GM19351 (cell line): Measurements from ENCODE around the gene DERA.
"Not testable (repeated sequence)": the region's sequence is repeated elsewhere in the genome, so short reads cannot be mapped to it uniquely, and the experiment has no call there.

Source experiments
- ATAC-seq: cut with Tn5 transposase; IDR thresholded peaks from one replicate; pipeline ENCODE4 v1.9.1; 2021; ENCODE audit warnings: mild to moderate bottlenecking, moderate library complexity; ENCODE audit not compliant: unreplicated experiment

DERA gene

GRCh38 chr12:15910864-15911721, at the start of gene DERA:
Gene DERA, plus strand, starts transcription at chr12:15911332. Its CDS starts 52 bp downstream, at chr12:15911384.
- ATAC-seq: peak; percentile 87

DNA sequence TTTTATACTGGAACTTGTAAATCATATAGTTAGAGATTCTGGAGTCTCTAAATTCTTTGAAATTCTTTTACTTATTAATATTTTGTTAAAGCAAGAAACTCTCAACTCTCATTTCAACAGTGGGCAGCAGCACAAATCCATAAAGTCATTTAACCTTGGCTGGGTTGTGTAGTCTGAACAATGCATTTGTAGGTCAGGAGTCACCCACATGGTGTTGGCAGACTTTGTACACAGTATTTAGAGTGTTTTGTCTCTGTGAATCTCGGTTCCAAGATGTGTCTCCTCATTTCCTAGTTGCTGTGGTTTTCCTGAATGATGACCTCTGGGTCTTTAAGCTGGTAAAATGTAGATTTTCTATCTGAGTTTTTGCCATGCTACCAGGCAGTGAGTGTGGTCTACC, 49.7 kb upstream of the DERA start:
- no peak for ATAC-seq

GRCh38 chr12:15862840-15863239, 48.3 kb upstream of the DERA start:
- no peak for ATAC-seq

DNA sequence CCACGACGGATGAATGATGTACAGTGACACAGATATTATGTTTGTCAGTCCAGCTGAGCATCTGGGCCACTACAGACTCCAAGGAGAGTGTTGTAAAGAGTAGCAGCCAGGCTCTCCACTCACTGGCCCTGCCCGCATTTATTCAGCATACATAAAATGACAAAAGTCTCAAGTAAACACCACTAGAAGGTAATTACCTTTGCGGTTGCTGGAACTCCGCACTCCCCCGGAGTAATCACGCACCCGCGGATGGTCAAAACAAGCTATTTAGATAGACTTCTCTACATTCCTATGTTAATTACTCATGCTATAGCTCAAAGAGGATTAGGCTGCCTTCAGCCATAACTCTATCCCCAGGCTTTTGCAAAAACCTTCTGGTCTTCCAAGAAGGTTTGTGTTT, 47.8 kb upstream of the DERA start:
- ATAC-seq: no peak

DNA sequence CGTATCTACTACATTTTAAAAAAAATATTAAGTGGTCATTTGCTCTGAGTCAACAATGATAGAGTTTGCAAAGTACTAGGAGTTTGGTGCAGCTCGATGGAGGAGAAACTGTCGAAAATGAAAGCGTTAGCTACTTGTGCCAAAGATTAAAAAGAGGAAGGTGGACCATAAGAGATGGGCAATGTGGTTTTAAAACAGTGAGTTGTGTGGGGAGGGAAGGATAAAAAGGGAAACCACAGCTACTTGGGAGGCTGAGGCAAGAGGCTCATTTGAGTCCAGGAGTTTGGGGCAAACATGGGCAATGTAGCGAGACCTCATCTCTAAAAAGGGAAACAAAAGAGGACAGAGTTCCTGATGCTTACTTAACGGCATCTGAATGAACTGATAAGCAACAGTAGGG, 47.1 kb upstream of the DERA start:
- ATAC-seq: peak; percentile 94

GRCh38 chr12:15868186-15868585, 42.9 kb upstream of the DERA start:
- no peak for ATAC-seq

GRCh38 chr12:15873556-15873955, 37.6 kb upstream of the DERA start:
- ATAC-seq: no peak

- ATAC-seq: not testable (repeated sequence)
Measured at GRCh38 chr12:15874556-15875145, 36.5 kb upstream of the DERA start.

DNA sequence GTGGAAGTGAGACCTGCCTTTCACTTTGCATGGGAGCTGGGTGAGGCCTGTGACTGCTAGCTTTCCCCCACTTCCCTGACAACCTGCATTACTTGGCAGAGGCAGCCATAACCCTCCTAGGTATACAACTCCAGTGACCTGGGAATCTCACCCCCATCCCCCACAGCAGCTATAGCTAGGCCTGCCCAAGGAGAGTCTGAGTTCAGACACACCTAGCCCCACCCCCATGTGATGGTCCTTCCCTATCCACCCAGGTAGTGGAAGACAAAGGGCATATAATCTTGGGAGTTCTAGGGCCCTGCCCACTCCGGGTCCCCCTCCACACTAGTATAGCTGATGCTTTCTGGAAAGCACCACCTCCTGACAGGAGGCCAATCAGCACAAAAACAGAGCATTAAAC, 35.3 kb upstream of the DERA start:
- no peak for ATAC-seq

GRCh38 chr12:15879413-15879812, 31.7 kb upstream of the DERA start:
- no peak for ATAC-seq

DNA sequence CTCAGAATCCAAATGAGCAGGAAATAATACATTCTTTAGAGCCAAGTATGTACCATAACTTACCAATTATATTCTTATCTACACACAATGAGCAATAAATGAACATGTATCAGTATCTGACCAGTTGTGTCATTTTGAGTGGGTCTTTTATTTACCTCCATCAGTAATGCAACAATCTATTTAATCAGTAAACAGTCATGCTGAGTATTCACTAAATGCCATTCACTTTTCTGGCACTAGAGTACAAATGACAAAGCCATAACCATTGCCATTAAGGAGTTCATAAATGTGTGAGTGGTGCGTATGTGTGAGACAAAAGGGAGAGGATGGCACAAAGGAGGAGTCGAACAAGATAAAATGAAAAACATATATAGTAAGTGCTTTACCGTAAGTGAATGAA, 30.4 kb upstream of the DERA start:
- ATAC-seq: no peak

DNA sequence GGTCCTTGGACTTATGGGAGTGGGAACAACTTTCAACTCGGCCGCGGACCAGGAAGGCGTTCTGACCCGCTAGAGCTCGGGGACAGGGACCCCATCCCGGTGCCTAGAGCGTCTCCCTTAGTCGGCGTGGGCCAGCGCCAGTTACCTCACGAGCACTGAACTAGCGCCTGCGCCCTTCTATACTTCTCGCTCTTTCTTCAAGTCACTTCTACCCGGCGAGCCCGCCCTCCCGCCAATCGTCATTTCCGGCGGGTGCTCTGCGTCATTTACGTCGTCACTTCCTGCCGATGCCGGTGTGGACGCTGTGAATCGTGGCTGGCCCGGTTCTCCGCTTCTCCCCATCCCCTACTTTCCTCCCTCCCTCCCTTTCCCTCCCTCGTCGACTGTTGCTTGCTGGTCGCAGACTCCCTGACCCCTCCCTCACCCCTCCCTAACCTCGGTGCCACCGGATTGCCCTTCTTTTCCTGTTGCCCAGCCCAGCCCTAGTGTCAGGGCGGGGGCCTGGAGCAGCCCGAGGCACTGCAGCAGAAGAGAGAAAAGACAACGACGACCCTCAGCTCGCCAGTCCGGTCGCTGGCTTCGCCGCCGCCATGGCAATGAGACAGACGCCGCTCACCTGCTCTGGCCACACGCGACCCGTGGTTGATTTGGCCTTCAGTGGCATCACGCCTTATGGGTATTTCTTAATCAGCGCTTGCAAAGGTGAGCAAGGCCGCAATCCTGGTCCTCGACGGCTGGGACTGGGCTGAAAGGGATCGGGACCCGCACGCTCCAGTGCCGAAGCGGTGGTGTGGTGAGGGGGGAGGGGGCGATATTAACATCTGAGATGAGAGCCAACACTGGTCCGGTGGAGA, 28.8 kb upstream of the DERA start, which contains the start of gene STRAP:
STRAP (plus strand) TSS at position 270 of the 854 bp plus-strand sequence; CDS start at position 591, 321 bp downstream.
- ATAC-seq: peak; percentile 92

DNA sequence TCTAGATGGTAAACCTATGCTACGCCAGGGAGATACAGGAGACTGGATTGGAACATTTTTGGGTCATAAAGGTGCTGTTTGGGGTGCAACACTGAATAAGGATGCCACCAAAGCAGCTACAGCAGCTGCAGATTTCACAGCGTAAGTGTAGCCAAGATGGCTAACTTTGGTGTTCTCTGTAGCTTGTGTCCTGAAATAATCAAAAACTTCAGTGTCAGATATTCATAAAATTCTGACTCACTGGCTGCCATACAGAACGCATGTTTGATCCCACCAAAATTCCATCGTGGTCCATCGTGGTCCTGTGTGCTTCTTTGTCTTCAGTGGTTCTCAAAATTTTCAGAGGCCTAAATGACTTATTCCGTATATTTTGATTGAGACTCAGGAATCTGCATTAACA, 27.6 kb upstream of the DERA start:
- no peak for ATAC-seq

DNA sequence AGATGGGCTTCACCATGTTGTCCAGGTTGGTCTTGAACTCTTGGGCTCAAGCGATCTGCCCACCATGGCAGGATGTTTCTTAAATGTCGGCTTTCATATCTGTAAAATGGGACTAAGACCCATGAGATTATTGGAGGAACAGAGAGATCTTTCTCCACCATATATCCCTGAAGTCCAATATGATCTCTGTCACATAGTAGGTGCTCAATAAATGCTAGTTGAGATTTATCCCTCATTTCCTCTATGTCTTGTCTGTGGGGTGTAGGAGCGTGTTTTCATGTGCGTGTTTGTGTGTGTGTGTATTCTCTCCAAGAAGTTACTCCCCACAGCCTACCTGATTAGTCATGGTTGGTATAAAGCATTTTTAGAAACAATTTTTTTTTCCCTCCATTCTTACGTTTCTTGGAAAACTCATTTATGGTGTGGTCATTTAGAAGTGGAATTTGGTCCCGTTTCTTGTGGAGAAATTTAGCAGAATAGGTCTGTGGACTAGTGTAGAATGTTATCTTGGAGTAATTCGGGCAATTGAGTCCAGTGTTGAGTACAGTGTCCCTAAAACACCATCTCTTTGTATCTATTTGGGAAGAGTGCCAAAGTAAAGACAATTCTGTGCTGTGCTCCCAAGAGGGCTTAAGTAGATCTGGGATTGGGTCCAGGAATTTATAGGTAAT, 24.6 kb upstream of the DERA start:
- no peak for ATAC-seq

- ATAC-seq: no peak
Measured at GRCh38 chr12:15887043-15887817, 23.9 kb upstream of the DERA start.

DNA sequence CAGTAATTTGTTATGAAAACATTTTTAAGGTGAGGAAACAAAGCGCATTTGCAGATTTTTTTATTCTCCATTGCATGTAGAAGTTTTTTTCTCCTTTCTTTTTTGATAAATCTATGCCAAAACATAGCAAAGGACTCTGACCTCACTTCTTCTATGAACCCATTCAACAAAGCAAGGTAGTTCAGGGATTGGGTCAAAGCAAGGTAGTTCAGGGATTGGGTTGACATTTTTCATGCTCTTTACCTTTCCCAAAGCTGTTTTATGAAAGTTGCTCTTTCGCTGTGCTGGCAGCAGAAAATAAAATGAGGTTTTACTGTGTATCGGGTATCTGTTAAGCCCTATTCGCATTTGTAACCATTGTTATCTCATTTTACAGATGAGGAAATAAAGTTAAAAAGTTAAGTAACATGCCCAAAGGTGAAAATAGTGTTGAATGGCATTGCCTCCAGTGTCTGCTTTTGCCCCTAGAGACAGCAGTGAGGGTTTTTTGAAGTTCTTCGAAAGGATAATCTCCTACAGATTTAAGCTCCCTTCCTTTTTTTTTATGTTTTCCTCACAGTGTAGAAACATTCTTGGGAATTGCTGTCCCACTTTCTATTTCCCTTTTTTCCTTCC, 18.4 kb upstream of the DERA start:
- ATAC-seq: no peak

GRCh38 chr12:15893260-15893659, 17.9 kb upstream of the DERA start:
- no peak for ATAC-seq

- no peak for ATAC-seq
Measured at GRCh38 chr12:15896867-15897266, 14.3 kb upstream of the DERA start.

- ATAC-seq: no peak
Measured at GRCh38 chr12:15897433-15897832, 13.7 kb upstream of the DERA start.
